Activated naive CD8-positive, alpha-beta T cell treated with anti-CD3 and anti-CD28 coated beads, Interleukin-2, amount 10 ng/mL, durations not matched to agents 7 days and 5 days (primary cell): Measurements from ENCODE around the gene PAWR. TPM values are rescaled to one million over a fixed set of nuclear protein-coding genes. Genes with fewer than 3 reads are reported as not detected.

ENCODE experiments used
- total RNA-seq, 2 experiments: library from RNA; stranded (reverse); gene quantifications; one replicate each; pipeline ENCODE4 v1.2.3, GENCODE V29; 2021

Gene PAWR
- total RNA-seq, 2 experiments from 2014 or later, result 4.7 to 5.7 TPM

Other genes with a start within 250 kb of the PAWR start
- gene PPP1R12A, start 244.1 kb upstream of the PAWR start, total RNA-seq, result 100 to 1,000 TPM; 100 to 111 TPM